Occipital lobe (tissue), 2 donors: ENCODE results near the gene PAWR. TPM values are rescaled to one million over a fixed set of nuclear protein-coding genes. Genes with fewer than 3 reads are reported as not detected.

Source experiments
- DNase-seq: peaks from one replicate; lab custom pipeline; 2025; lab: John Stamatoyannopoulos, UW
- total RNA-seq: library from RNA; depleted of rRNA; stranded (reverse); fragments of >200 nt; gene quantifications from one replicate; pipeline ENCODE4 v1.2.3, GENCODE V29; 2014

The PAWR gene, protein sequence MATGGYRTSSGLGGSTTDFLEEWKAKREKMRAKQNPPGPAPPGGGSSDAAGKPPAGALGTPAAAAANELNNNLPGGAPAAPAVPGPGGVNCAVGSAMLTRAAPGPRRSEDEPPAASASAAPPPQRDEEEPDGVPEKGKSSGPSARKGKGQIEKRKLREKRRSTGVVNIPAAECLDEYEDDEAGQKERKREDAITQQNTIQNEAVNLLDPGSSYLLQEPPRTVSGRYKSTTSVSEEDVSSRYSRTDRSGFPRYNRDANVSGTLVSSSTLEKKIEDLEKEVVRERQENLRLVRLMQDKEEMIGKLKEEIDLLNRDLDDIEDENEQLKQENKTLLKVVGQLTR
- 21.1 TPM for total RNA-seq

DNA sequence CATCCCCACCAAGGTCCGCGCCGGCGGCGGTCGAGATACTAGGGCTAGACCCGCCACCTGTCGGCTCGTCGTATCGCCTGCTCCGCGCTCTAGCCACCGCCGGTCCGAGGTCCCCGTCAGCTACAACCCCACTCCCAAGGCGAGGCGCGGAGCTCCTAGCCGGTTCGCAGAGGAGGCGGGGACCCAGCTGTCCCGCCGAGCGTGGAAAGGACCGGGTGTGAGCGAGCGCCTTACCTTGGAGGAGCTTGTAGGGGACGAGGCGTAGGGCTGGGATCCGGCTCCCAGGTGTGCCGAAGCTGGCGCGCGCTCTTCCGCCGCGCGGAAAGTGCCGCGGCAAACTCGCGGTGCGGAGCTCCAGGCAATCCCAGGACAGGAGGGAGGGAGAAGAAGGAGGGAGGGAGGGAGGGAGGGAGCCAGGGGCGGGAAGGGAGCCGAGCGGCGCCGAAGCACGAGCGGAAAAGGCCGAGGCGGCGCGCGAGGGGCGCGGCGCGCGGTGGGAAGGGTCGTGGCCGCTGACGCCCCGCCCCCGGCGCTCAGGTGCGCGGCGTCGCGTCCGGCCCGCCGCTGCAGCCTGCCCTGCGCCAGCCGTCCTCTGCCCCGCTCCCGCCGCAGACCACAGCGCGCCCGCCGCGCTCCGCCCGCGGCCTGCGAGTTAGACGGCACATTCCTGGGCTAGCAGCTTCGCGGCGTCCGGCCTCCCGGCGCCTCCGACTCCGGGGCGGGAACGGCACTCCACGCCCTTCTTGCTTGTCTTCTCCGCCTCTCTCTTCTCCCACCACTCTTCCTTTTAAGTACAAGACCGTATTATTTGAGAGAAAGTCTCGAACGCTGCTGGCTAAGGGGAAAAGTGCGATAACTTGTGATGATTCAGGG lies at the start of gene PAWR:
PAWR (minus strand) TSS at position 327 of the 873 bp plus-strand sequence. CDS start 720 bp downstream, outside the sequence.
- DNase-seq: no peak

DNA sequence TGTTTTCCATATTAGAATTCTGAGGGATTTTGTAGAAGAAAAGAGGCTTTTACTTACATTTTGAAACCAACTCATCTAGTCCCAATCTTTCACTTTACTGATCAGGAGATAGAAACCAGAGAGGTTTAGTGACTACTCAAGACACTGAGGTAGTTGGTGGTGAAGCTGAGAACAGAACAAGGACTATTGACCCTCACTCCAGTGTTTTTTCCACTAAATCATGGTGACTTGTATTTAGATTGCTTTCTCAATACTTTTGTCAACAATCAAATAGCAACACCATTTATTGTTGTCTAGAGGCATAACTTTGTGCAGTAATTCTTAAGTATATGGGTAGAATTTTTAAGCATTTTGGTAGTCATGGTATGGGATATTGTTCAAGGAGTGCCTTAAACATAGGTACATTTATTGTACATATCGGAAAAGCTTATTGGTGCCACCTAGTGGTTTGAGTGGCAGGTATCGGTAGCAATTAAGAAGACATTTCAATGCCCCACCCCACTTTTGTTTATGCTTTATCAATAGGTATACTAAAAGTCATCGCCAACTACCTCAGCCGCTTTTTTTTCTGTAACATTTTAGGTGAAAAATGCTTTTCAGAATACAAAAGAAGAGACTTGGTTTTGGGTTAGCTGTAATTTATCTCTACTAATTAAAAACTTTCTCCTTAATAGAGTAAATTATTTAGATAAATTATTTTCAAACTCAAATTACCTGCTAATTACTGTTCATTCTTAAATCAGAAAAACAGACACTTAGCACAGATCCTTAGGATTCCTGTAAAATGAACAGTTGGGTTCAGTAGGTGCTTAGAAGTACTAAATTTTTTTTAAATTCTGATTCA lies 47.3 kb upstream of the PAWR start:
- DNase-seq: no peak

DNA sequence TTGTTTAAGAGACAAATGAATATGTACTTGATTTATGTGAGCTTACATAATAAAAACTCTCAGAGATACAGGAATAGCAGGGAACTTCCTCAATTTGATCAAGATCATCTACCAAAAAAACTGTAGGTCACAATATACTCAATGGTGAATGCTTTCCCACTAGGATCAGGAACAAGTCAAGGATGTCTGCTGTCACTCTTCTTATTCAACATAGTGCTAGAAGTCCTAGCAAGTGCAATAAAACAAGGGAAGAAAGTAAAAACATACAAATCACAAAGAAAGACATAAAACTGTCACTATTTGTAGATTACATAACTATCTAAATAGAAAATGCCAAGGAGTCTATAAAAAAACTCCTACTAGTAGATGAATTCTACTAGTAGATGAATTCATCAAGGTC lies 41.9 kb upstream of the PAWR start:
- no peak for DNase-seq

DNA sequence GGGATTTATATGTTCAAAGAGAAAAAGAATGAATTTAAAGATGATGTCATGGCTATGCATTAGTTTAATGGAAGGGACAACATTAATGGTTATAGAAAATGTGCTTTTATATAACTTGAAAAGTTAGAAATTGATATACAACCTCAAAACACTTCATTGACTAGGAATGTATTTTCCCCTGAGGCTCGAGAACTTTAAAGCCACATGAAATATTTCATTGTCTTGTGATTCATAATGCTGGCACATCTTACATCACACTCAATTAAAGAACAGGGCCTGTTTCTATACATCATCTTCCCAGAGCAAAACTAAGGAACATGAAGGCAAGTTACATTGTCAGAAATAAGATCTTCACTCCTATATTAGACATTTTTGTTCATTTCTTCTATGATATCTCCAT lies 35.2 kb upstream of the PAWR start:
- no peak for DNase-seq

DNA sequence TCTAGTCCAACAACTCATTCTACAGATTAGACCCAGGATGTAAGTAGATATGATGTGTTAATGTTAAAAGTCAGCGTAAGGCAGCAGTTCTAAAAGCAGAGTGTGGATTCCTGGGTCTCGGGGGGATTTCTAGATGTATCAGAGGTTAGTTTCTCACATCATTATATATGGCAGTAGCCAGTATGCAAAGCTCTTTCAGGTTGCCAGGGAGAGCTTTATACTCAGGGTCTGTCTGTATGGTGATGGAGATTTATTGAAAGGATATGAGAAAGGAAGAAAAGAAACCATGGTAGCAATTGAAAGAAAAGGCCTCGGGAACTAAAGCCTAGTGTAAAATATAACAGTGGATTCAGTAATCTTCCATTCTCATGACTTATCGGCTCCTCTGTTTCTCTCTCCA lies 26.2 kb upstream of the PAWR start:
- DNase-seq: no peak

DNA sequence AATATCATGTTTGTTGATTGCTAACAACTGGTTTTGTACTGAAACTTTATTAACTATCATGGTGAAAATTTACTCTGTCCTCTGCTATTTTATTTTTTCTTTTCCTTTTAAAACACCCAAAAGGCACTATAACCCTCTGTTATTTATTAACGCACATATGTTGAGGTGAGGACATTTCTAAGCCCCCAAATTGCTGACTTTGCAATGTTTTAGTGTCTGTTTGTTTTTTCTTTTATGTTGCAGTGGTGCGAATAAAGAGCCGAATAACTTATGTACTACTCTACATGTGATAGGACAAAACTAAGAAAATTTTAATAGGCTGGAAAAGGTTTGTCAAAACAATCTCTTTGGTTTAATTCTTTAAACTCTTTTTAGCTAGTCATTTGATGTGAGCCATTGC lies 24.5 kb upstream of the PAWR start:
- DNase-seq: no peak

DNA sequence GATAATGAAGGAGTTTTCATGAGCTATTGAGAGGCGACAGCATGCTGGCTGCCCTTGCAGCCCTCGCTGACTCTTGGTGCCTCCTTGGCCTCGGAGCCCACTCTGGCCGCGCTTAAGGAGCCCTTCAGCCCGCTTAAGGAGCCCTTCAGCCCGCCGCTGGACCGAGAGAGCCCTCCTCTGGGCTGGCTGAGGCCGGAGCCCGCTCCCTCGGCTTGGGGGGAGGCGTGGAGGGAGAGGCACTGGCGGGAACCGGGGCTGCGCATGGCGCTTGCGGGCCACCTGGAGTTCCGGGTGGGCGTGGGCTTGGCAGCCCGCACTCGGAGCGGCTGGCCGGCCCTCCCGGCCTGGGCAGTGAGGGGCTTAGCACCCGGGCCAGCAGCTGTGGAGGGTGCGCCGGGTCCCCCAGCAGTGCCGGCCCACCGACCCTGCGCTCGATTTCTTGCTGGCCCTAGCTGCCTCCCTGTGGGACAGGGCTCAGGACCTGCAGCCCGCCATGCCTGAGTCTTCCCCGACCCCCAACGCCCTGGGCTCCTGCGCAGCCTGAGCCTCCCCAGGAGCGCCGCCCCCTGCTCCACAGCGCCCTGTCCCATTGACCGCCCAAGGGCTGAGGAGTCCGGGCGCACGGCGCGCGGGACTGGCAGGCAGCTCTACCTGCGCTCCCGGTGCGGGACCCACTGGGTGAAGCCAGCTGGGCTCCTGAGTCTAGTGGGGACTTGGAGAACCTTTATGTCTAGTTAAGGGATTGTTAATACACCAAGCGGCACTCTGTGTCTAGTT lies 20.1 kb upstream of the PAWR start:
- DNase-seq: no peak

DNA sequence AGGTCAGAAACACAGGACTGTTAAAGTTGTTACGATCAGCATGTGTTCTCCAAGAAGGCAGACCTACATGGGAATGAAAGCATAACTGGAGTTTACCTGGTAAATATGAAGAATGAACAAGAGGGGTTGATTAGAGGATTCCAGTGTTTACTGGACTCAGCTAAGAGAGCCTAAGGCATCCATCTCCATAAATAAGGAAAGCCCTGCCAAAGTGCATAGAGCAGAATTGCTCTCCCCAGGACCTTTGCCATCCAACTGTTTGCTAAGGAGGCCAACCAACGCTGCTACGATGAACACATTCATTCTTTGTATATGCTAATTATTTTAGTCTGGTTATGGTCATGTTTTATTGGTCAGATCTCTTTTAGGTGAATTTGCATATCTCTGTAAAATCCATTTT lies 17.1 kb upstream of the PAWR start:
- no peak for DNase-seq

DNA sequence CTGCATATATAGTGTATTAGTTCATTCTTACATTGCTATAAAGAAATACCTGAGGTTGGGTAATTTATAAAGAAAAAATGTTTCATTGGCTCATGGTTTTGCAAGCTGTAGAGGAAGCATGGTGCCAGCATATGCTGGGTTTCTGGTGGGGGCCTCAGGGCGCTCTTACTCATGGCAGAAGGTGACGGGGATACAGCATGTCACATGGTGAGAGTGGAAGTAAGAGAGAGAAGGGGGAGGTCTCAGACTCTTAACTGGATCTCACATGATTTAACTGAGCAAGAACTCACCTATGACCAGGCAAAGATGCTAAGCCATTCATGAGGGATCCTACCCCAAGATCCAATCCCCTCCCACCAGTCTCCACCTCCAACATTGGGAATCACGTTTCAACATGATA lies 15.9 kb upstream of the PAWR start:
- no peak for DNase-seq

DNA sequence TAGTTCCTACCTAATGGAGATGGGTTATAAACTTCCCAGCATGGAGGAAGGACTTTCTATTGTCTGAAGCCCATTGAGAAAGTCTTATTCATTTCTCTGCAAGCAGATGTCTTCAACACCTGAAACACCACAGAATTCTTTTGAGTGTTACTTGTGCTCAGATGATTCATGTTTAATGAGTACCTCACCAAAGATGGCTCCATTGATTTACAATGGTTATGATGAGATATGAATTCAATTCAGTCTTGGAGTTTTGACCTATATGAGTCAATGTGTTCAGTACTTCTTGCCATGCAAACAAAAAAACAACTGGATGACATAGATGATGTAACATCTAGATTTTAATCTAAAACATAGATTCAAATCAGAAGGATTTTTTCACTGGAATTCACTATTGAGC lies 15.4 kb upstream of the PAWR start:
- DNase-seq: no peak

DNA sequence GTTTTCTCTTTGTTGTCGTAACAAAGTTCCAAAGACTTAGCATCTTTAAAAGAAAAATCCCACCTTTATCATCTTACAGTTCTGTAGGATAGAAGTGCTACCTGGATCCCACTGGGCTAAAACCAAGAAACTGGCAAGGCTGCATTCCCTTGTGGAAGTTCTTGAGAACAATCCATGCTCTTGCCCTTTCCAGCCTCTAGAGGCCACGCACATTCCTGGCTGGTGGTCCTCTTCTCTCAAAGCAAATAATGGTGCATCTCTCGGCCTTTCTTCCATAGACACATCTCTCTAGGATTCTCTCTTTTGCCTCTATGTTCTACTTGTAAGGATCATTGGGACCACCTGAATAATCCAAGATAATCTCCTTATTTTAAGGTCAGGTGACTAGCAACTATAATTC lies 8.2 kb upstream of the PAWR start:
- no peak for DNase-seq

DNA sequence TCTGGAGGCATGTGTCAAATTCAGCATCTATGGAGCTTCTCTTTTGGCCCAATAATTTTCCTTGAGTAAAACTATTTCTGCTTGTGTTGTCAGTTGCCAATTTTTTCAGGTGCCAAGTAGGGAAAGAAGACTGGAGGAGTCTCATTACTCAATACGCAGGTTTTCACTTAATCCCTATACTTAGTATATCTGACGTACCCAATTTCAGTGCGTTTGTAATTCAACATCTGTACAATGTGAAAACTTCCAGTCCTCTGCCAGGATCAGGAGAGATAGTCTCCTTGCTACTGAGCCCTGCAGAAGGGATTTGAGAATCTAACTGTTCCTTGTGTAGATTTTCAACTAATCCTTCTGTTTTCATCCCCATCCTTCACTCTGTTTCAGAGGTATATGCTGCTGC lies 5.7 kb upstream of the PAWR start:
- no peak for DNase-seq

DNA sequence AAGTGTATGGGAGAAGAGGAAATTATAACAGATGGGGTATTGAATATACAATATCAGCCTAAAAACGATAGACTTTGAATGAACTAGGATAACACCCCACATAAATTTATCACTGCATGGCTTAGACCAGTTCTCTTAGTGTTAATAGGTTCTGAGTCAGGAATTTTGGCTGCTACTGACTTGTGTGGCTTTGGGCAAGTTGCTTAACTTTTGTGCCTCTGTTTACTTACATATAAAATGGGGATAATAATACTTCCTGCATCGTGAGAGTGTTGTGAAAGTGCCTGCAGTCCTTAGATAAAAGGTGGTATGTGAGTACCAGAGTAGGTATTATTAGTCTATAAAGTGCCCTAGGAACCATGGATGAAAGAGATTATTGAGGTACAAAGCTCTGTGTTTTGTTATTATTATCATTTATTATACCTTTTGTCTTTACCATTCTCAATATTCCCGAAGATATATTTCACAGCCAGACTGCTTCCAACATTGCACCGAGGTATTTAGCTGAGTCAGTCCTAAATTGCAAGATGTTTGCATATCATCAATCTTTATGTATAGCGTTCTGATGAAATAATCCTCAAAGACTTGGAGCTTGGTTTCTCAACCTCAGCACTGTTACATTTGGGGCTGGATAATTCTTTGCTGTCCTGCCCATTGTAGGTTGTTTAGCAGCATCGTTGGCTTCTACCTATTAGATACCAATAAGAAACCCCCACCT lies 2.3 kb upstream of the PAWR start:
- DNase-seq: no peak

DNA sequence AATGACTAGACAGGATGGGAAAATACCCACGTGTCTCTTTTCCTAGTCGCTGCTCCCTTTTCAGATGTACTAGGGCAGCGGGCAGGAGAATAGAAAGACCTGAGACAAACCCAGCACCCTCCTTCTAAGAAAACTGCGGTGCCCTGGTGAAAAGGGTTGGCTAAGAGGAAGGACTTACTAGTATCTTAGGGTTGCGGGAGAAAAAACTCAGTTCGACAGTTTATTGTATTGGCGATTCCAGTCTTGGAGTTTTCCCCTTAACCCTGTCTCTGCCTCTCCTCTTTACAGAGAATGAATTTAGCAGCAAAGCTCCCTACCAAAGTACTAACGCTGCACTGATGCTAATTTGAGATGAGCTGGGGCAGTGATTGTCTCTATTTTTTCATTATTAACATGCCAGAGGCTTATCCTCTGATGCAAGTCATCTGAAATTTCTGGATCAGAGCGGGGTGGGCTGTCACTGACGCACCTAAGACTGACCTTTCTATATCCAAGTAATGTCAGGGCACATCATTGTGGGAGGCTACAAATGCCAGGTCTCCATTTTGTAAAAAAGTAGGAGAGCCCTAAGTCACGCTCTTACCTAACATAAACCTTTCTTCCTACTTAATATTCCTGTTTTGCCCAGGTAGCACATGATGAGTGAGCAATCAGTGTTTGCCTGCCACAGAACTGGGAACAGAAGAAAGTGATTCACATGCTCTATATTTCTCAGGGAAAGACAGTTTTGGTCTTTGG lies 916 bp upstream of the PAWR start:
- no peak for DNase-seq

DNA sequence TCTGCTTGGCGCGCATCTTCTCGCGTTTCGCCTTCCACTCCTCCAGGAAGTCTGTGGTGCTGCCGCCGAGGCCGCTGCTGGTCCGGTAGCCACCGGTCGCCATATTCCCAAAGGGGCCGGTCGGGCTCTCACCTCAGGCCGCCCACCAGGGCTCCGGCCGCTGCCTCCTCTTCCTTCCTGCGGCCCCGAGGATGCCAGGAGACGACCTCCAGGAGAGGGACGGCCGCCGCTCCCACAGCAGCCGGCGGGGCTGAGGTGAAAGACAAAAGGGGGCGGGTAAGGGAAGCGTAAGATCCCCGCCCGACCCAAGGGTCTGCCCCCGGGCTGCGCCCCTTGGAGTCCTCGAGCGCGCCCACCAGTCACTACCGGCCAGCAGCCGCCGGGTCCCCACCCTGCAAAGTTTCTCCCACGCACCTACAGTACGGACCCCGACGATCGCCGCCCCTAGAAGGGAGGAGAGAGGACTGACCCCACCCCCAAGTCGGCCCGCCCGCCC lies 574 bp downstream of the PAWR start:
- no peak for DNase-seq

DNA sequence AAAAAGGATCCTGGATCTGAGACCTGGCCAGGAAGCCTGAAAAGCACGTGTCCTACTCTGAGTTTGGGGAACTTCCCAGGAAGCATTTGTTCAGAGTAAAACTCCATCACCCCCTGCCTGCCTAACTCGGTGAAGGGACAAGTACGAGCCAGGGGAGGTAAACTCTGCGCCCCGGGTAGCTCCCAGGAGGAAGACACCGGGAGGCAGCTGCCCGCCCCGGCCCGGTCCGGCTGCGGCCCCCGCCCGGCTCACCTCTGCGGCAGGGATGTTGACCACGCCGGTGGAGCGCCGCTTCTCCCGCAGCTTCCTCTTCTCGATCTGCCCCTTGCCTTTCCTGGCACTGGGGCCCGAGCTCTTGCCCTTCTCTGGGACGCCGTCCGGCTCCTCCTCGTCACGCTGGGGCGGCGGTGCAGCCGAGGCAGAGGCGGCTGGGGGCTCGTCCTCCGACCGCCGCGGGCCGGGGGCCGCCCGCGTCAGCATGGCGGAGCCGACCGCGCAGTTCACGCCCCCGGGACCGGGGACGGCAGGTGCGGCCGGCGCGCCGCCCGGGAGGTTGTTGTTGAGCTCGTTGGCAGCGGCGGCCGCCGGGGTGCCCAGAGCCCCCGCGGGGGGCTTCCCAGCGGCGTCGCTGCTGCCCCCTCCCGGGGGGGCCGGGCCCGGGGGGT lies 1.2 kb downstream of the PAWR start:
- DNase-seq: no peak

DNA sequence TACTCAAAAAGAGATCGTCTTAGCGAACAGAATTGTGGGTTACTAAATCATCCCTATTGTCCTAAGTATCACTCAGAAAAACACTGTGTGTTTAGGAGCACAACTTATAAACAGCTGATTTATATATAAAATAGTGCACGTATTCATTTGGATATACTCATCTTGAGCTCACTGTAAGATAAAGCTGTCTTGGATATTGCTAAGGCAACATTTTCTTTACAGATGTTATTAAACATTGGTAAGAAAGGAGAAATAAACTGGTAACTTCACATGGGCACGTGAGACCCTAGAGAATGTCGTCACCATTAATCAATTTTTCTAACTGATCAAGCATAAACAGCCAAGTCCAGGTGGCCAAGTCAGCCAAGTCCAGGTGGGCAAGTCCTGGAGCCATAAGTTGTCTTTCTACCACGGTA lies 1.7 kb downstream of the PAWR start:
- DNase-seq: no peak

DNA sequence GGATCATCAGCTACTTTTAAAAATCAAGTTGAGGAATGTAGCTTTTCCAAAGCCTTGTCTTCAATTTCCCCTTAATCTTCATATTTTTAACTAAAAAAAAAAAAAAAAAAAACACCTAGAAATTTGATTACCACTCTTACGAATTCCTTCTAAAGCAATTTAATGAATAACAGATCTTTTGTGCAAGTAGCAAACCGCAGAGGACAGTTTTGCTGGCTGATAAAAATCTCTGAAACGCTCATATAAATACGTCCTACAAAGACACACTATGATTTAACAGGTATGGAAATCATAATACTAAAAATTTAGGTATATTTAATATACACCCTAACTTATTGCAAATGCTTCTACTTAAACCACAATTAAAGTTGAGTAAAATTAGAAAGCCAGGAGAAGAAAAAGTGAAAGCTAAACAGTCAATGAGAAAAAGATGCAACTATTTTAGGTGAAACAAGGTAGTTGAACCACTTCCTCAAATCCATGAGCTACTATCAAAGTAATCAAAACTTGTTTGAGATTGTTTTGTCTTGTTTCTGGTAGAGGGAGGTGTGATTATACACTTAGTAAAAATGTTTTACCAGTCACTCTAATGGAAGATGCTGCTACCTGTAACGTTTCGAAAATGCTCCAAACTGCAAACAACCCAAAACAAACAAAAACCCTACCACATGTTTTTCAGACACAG lies 2.2 kb downstream of the PAWR start:
- DNase-seq: no peak
